RWPE1 (cell line): ENCODE data around the gene KCNC3.

Experiments
- CTCF ChIA-PET: fragments of 350-600 bp; sonication (Branson Sonifier 250); formaldehyde crosslinking; extraction: SDS; loops from one replicate; lab custom pipeline; 2021; lab: Yijun Ruan, JAX
- POLR2A ChIA-PET: fragments of 400-600 bp; formaldehyde crosslinking; extraction: SDS; loops from one replicate; lab custom pipeline; 2020; ENCODE audit warnings: antibody characterized with exemption; ENCODE audit not compliant: low non-redundant PET; lab: Yijun Ruan, JAX
- DNase-seq: peaks from one replicate; pipeline ENCODE4 v3.0.0; 2012; ENCODE audit warnings: low spot score
- H3K27ac ChIP-seq: fragments of 450-650 bp; 2 replicates; pipeline ENCODE4 v1.5.1; 2017
- TF ChIP-seq, protein P1 (sequence below): fragments of 450-650 bp; conservative IDR thresholded peaks from 2 replicates; pipeline ENCODE4 v1.5.1; 2017; ENCODE audit warnings: low read depth, mild to moderate bottlenecking

The KCNC3 gene

DNA sequence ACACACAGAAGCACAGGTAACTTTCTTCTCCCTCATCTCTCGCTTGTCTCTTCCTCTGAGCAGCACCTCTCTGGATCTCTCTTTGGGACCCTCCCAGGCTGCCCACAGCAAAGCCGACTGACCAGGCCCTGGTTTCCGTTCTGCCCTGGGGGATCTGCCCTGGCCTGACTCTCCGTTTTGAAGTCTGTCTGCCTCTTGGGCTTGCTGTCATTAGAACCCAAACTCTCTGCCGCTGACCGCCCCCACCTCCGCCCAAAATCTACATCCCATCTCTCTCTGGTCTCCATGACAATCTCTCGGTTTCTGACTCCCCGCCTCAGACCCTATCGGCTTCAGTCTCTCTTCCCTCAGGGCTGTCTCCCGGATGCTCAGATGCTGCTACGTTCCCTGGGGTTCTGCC lies 6.9 kb downstream of the KCNC3 start:
- DNase-seq, result no peak
- POLR2A ChIA-PET, result no interaction called here

DNA sequence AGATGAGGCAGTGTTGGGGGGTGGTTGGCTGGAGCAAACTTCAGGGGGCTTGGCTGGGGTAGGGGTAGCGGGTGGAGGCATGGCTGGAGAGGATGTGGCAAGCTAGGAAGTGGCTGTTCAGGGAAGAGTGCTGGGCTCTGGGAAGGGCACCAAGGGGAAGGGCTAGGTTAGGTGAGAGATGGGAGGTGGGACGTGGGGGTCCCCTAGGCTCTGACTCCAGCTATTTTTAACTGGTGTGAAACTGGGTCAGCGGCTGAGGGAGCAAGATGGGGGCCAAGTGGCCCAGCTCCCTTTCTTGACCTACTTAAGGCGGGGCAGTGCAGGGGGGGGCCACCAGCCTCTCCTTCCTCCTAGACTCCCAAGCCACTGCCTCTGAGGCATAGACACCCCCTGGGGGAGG lies 7.3 kb downstream of the KCNC3 start:
- no peak for DNase-seq
- ChIA-PET POLR2A (no interaction called here), CTCF (interaction anchor here (0.6 to 0.7 kb wide), 2 partner anchors 10 to 21 kb away, joined by 3 read pairs; no protein-coding TSS in a partner anchor)
- TF ChIP-seq, protein P1, sequence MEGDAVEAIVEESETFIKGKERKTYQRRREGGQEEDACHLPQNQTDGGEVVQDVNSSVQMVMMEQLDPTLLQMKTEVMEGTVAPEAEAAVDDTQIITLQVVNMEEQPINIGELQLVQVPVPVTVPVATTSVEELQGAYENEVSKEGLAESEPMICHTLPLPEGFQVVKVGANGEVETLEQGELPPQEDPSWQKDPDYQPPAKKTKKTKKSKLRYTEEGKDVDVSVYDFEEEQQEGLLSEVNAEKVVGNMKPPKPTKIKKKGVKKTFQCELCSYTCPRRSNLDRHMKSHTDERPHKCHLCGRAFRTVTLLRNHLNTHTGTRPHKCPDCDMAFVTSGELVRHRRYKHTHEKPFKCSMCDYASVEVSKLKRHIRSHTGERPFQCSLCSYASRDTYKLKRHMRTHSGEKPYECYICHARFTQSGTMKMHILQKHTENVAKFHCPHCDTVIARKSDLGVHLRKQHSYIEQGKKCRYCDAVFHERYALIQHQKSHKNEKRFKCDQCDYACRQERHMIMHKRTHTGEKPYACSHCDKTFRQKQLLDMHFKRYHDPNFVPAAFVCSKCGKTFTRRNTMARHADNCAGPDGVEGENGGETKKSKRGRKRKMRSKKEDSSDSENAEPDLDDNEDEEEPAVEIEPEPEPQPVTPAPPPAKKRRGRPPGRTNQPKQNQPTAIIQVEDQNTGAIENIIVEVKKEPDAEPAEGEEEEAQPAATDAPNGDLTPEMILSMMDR, result no peak
- no peak overlapping the region for H3K27ac ChIP-seq

More for the DNA sequence above, 6.9 kb downstream of the KCNC3 start:
- TF ChIP-seq, protein P1, result no peak
- no peak overlapping the region for H3K27ac ChIP-seq
- CTCF ChIA-PET, result no interaction called here

DNA sequence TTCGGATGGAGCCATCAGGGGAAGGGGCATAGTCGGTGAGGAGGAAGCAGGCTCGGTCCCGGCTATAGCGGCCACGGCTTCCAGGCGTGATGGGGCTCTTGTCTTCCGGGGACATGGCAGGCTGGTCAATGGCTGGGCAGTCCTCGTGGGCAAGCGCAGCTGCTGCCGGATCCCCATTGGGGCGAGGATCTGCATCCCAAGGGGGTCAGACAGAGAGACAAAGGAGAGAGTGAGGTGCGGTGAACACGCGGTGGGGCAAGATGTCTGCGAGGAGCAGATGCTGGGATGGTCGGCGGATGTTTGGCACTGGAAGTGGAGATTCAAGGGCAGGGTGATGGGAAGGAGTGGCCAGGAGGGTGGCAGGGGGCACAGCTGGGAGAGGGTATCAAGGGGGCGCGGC lies 8.6 kb downstream of the KCNC3 start:
- POLR2A ChIA-PET, result no interaction called here
- TF ChIP-seq, protein P1, result no peak
- DNase-seq, result no peak
- no peak overlapping the region for H3K27ac ChIP-seq
- CTCF ChIA-PET, result interaction anchor here (0.5 to 0.7 kb wide), 2 partner anchors 13 to 174 kb away, joined by 3 read pairs; no protein-coding TSS in a partner anchor

DNA sequence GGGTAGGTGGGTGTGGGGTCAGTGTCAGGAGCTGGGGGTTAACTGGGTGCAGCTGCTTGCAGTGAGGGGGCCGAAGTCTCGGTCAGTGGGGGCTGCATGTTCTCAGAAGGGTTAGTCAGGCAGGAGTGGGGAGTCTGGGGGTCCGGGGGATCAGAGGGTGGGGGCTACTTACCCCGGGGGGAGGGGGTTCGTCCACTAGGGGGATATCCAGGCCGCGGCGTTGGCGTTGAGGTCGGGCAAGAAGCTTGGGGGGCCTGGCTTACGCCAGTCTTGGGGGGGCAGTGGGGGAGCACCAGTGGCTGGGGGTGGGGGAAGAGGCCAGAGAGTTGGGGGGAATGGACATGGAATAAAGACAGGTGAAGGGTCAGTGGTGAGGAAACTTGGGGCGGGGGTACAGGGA lies 9.1 kb downstream of the KCNC3 start:
- CTCF ChIA-PET, result interaction anchor here (0.5 to 0.7 kb wide), 2 partner anchors 9 to 12 kb away, joined by 3 to 4 read pairs; no protein-coding TSS in a partner anchor
- H3K27ac ChIP-seq, result no peak overlapping the region
- POLR2A ChIA-PET, result interaction anchor here (0.6 kb wide), 1 partner anchor 12 kb away, joined by 3 read pairs; no protein-coding TSS in a partner anchor
- DNase-seq, result no peak
- TF ChIP-seq, protein P1, result no peak

DNA sequence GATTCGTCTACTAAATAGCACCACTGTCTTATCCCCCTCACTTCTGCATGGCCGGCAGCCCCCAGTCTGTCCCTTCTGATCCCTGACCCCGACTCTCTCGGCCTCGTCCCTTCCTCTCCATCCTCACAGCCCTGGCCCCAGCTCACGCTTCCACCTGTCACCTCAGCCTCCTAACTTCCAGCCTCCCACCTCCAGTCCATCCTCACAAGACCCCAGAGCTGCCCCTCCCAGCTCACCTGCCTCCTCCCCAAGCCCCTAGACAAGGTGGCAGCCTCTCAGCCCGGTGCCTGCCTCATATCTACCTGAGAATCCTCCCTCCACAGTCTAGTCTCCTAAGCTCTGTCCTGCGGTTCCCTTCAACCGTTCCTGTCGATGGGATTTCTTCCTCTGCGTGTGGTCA lies 10.0 kb downstream of the KCNC3 start:
- TF ChIP-seq, protein P1, result no peak
- no peak overlapping the region for H3K27ac ChIP-seq
- no peak for DNase-seq
- ChIA-PET CTCF (interaction anchor here (0.7 kb wide), 1 partner anchor 8 kb away, joined by 4 read pairs; no protein-coding TSS in a partner anchor), POLR2A (interaction anchor here (0.6 kb wide), 1 partner anchor 1709 kb away, joined by 6 read pairs; the partner anchor contains the start of gene ZNF614)

DNA sequence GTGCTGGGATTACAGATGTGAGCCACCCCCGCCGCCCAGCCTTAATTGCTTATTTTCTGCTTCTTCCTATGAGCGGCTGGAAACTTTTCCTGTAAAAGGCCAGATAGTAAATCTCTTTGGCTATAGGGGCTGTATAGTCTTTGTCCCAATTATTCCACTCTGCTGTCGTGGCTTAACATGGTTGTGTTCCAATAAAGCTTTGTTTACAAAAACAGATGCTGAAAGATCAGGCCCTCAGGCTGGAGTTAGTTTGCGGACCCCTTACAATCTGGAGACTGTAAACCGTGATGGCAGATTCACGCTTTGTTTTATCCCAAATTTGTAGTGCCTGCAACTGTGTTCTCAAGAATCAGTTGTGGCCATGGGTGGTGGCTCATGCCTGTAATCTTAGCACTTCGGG lies 10.7 kb downstream of the KCNC3 start:
- DNase-seq, result no peak
- POLR2A ChIA-PET, result no interaction called here
- CTCF ChIA-PET, result no interaction called here
- TF ChIP-seq, protein P1, result no peak
- no peak overlapping the region for H3K27ac ChIP-seq
